GM12892 (cell line): ENCODE measurements around the gene TBCE.
"Not testable (repeated sequence)": the region's sequence is repeated elsewhere in the genome, so short reads cannot be mapped to it uniquely, and the experiment has no call there.

Experiments used
- POLR2A ChIP-seq: IDR thresholded peaks from 2 replicates; pipeline ENCODE4 v1.6.1; 2011; ENCODE audit warnings: low read depth, low read length, control low read depth
- POLR2AphosphoS5 ChIP-seq: IDR thresholded peaks from 2 replicates; pipeline ENCODE4 v1.6.1; 2011; ENCODE audit warnings: low read depth, low read length, control low read depth

DNA sequence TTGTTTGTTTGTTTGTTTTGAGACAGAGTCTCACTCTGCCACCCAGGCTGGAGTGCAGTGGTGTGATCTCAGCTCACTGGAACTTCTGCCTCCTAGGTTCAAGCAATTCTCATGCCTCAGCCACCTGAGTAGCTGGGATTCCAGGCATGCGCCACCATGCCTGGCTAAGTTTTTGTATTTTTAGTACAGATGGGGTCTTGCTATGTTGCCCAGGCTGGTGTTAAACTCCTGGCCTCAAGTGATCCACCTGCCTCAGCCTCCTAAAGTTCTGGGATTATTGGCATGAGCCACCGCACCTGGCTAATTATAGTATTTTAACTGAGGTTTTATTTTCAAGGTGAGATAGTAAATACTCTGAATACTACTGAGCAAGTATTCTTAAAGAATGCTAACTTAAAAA is 102.7 kb downstream of the TBCE start:
- TF ChIP-seq POLR2A, POLR2AphosphoS5: not testable (repeated sequence)
